MV-4-11 (cell line): ENCODE results near the gene PDGFD.

Source experiments
- DNase-seq: peaks from one replicate; lab custom pipeline; 2025; lab: John Stamatoyannopoulos, UW

Gene PDGFD

GRCh38 chr11:104000798-104001197 lies 163.1 kb downstream of the PDGFD start:
- DNase-seq, result no peak

GRCh38 chr11:103998826-103999508 lies 165.0 kb downstream of the PDGFD start:
- DNase-seq, result no peak

- DNase-seq, result no peak
These were observed 166.9 kb downstream of the PDGFD start for GRCh38 chr11:103997082-103997481.

- DNase-seq, result no peak
These were observed 168.1 kb downstream of the PDGFD start for GRCh38 chr11:103995896-103996295.

- no peak for DNase-seq
These were observed 169.4 kb downstream of the PDGFD start for GRCh38 chr11:103994518-103994917.

GRCh38 chr11:103994094-103994493 lies 169.9 kb downstream of the PDGFD start:
- DNase-seq, result no peak

- no peak for DNase-seq
These were observed 170.4 kb downstream of the PDGFD start for GRCh38 chr11:103993507-103993906.

GRCh38 chr11:103988595-103988969 lies 175.4 kb downstream of the PDGFD start:
- no peak for DNase-seq

GRCh38 chr11:103987629-103988594 lies 176.0 kb downstream of the PDGFD start:
- no peak for DNase-seq

GRCh38 chr11:103985041-103985440 lies 178.9 kb downstream of the PDGFD start:
- no peak for DNase-seq

GRCh38 chr11:103980108-103980507 lies 183.8 kb downstream of the PDGFD start:
- DNase-seq, result no peak

- DNase-seq, result no peak
These were observed 185.0 kb downstream of the PDGFD start for GRCh38 chr11:103978616-103979595.

GRCh38 chr11:103972013-103972412 lies 191.9 kb downstream of the PDGFD start:
- no peak for DNase-seq

GRCh38 chr11:103970701-103971249 lies 193.2 kb downstream of the PDGFD start:
- peak; percentile 59 for DNase-seq

GRCh38 chr11:103968685-103969084 lies 195.3 kb downstream of the PDGFD start:
- DNase-seq, result no peak

GRCh38 chr11:103967985-103968384 lies 196.0 kb downstream of the PDGFD start:
- no peak for DNase-seq

- no peak for DNase-seq
These were observed 199.6 kb downstream of the PDGFD start for GRCh38 chr11:103964390-103964789.

- DNase-seq, result no peak
These were observed 200.3 kb downstream of the PDGFD start for GRCh38 chr11:103963648-103964047.

- no peak for DNase-seq
These were observed 202.9 kb downstream of the PDGFD start for GRCh38 chr11:103961010-103961409.

GRCh38 chr11:103960108-103960507 lies 203.8 kb downstream of the PDGFD start:
- DNase-seq, result no peak

GRCh38 chr11:103959279-103959942 lies 204.5 kb downstream of the PDGFD start:
- peak; percentile 40 for DNase-seq
